ENCODE data around the gene BAIAP2L2. TPM values are rescaled to one million over a fixed set of nuclear protein-coding genes. Genes with fewer than 3 reads are reported as not detected.
"Not testable (repeated sequence)": the region's sequence is repeated elsewhere in the genome, so short reads cannot be mapped to it uniquely, and the experiment has no call there.

BAIAP2L2 gene
- total RNA-seq, 1 donor from 2014 or later = 0.86 TPM

GRCh38 chr22:38079804-38080203 is 30.7 kb downstream of the BAIAP2L2 start:
- Histone ChIP-seq H3K9ac (no peak overlapping the region), H3K4me3 (no peak overlapping the region), H2AFZ (replicated peaks) (no peak overlapping the region), H3K27me3 (peaks cover 31% of the 10 kb centered on the region), H4K20me1 (ENCODE audit: low read depth) (no peaks in the 10 kb centered on the region), H3K27ac (no peak overlapping the region), H3K4me2 (no peak overlapping the region), H3K36me3 (no peaks in the 10 kb centered on the region), H3F3A (ENCODE audit: low read depth) (peaks cover 35% of the 10 kb centered on the region), H3K79me2 (ENCODE audit: low read depth) (no peaks in the 10 kb centered on the region), H3K4me1 (peaks cover 36% of the 10 kb centered on the region), H3K9me3 (ENCODE audit: low read depth) (no peaks in the 10 kb centered on the region)
- no peaks in the 10 kb centered on the region for H3K9me3 Mint-ChIP-seq
- H3K36me3 Mint-ChIP-seq = no peaks in the 10 kb centered on the region
- no peak for DNase-seq (ENCODE audit: low spot score)
- H3K4me1 Mint-ChIP-seq = peaks cover 19% of the 10 kb centered on the region
- H3K27me3 Mint-ChIP-seq (ENCODE audit: insufficient read depth, low read depth) = peaks cover 13% of the 10 kb centered on the region
- H3K4me3 Mint-ChIP-seq = no peak overlapping the region
- no peak for TF ChIP-seq CTCF (IDR thresholded peaks at IDR 0.05)
- no peak for TF ChIP-seq EZH2phosphoT487 (IDR thresholded peaks at IDR 0.05)
- no peak for TF ChIP-seq EZH2 (IDR thresholded peaks at IDR 0.05)
- no peak overlapping the region for H3K27ac Mint-ChIP-seq

- H3K79me2 ChIP-seq (ENCODE audit: low read depth); H3K36me3 ChIP-seq; H3K36me3 Mint-ChIP-seq; DNase-seq (ENCODE audit: low spot score); H3K4me3 Mint-ChIP-seq; H3K4me3 ChIP-seq; H2AFZ ChIP-seq (replicated peaks); H3K9ac ChIP-seq; H3K27ac ChIP-seq; H3K9me3 Mint-ChIP-seq; H3K4me2 ChIP-seq; H3K9me3 ChIP-seq (ENCODE audit: low read depth); H4K20me1 ChIP-seq (ENCODE audit: low read depth); H3K27ac Mint-ChIP-seq: not testable (repeated sequence)
- Histone ChIP-seq H3K27me3 (peaks cover 31% of the 10 kb centered on the region), H3F3A (ENCODE audit: low read depth) (peaks cover 31% of the 10 kb centered on the region), H3K4me1 (peaks cover 30% of the 10 kb centered on the region)
- peaks cover 14% of the 10 kb centered on the region for H3K4me1 Mint-ChIP-seq
- peaks cover 15% of the 10 kb centered on the region for H3K27me3 Mint-ChIP-seq (ENCODE audit: insufficient read depth, low read depth)
Measured at GRCh38 chr22:38079208-38079607, 31.3 kb downstream of the BAIAP2L2 start.

GRCh38 chr22:38078046-38078840 is 32.2 kb downstream of the BAIAP2L2 start:
- Histone ChIP-seq H3K4me3 (no peak overlapping the region), H2AFZ (replicated peaks) (no peak overlapping the region), H3K36me3 (no peaks in the 10 kb centered on the region), H3K27ac (no peak overlapping the region), H3K79me2 (ENCODE audit: low read depth) (no peaks in the 10 kb centered on the region), H4K20me1 (ENCODE audit: low read depth) (no peaks in the 10 kb centered on the region), H3F3A (ENCODE audit: low read depth) (peaks cover 22% of the 10 kb centered on the region), H3K9ac (no peak overlapping the region), H3K9me3 (ENCODE audit: low read depth) (no peaks in the 10 kb centered on the region), H3K4me2 (no peak overlapping the region), H3K27me3 (peaks cover 31% of the 10 kb centered on the region), H3K4me1 (peaks cover 20% of the 10 kb centered on the region)
- H3K36me3 Mint-ChIP-seq = no peaks in the 10 kb centered on the region
- H3K4me3 Mint-ChIP-seq = no peak overlapping the region
- no peak overlapping the region for H3K27ac Mint-ChIP-seq
- DNase-seq (ENCODE audit: low spot score) = no peak
- H3K27me3 Mint-ChIP-seq (ENCODE audit: insufficient read depth, low read depth) = peaks cover 13% of the 10 kb centered on the region
- TF ChIP-seq EZH2 (IDR thresholded peaks at IDR 0.05) = no peak
- peaks cover 14% of the 10 kb centered on the region for H3K4me1 Mint-ChIP-seq
- H3K9me3 Mint-ChIP-seq = no peaks in the 10 kb centered on the region

GRCh38 chr22:38077595-38077994 is 32.9 kb downstream of the BAIAP2L2 start:
- Mint-ChIP-seq H3K4me3 (no peak overlapping the region), H3K27ac (no peak overlapping the region), H3K27me3 (ENCODE audit: insufficient read depth, low read depth) (peaks cover 12% of the 10 kb centered on the region), H3K36me3 (no peaks in the 10 kb centered on the region), H3K4me1 (peaks cover 17% of the 10 kb centered on the region), H3K9me3 (no peaks in the 10 kb centered on the region)
- Histone ChIP-seq H3K36me3 (no peaks in the 10 kb centered on the region), H3K4me1 (peaks cover 15% of the 10 kb centered on the region), H3F3A (ENCODE audit: low read depth) (peaks cover 18% of the 10 kb centered on the region), H3K79me2 (ENCODE audit: low read depth) (no peaks in the 10 kb centered on the region), H3K4me2 (no peak overlapping the region), H3K4me3 (no peak overlapping the region), H3K9ac (no peak overlapping the region), H3K9me3 (ENCODE audit: low read depth) (no peaks in the 10 kb centered on the region), H3K27me3 (peaks cover 26% of the 10 kb centered on the region), H4K20me1 (ENCODE audit: low read depth) (no peaks in the 10 kb centered on the region), H2AFZ (replicated peaks) (no peak overlapping the region), H3K27ac (no peak overlapping the region)
- no peak for TF ChIP-seq EZH2 (IDR thresholded peaks at IDR 0.05)
- TF ChIP-seq CTCF (IDR thresholded peaks at IDR 0.05) = no peak
- DNase-seq (ENCODE audit: low spot score) = no peak

Data from neural progenitor cell (in vitro differentiated cells).